LNCaP clone FGC (cell line): Measurements from ENCODE around the gene TMPRSS6.

Experiments used
- DNase-seq: peaks from one replicate; pipeline ENCODE4 v3.0.0-alpha.2; 2011; ENCODE audit warnings: low read depth
- H3K4me3 ChIP-seq: 2 replicates; pipeline ENCODE4 v1.5.1; 2011; ENCODE audit warnings: mild to moderate bottlenecking, low read depth, low read length, control low read depth
- CTCF ChIP-seq: IDR thresholded peaks from 2 replicates; pipeline ENCODE4 v1.5.1; 2012; ENCODE audit warnings: mild to moderate bottlenecking; ENCODE audit not compliant: control insufficient read depth, insufficient read depth; ENCODE audit errors: extremely low read depth

The TMPRSS6 gene

GRCh38 chr22:37146507-37147180, 37.1 kb upstream of the TMPRSS6 start:
- TF ChIP-seq CTCF: no peak
- no peak for DNase-seq
- no peak overlapping the region for H3K4me3 ChIP-seq

GRCh38 chr22:37146051-37146385, 36.5 kb upstream of the TMPRSS6 start:
- no peak for TF ChIP-seq CTCF
- no peak for DNase-seq
- H3K4me3 ChIP-seq: no peak overlapping the region

GRCh38 chr22:37145180-37146050, 35.9 kb upstream of the TMPRSS6 start:
- H3K4me3 ChIP-seq: no peak overlapping the region
- TF ChIP-seq CTCF: no peak
- DNase-seq: no peak

GRCh38 chr22:37144180-37144554, 34.7 kb upstream of the TMPRSS6 start:
- no peak for TF ChIP-seq CTCF
- DNase-seq: no peak
- H3K4me3 ChIP-seq: no peak overlapping the region

GRCh38 chr22:37141971-37142370, 32.5 kb upstream of the TMPRSS6 start:
- DNase-seq: no peak
- TF ChIP-seq CTCF: no peak
- no peak overlapping the region for H3K4me3 ChIP-seq

- DNase-seq: no peak
Observed at GRCh38 chr22:37141476-37141875, 32.0 kb upstream of the TMPRSS6 start.

More at GRCh38 chr22:37141476-37141875, 32.0 kb upstream of the TMPRSS6 start:
- TF ChIP-seq CTCF: no peak
- H3K4me3 ChIP-seq: no peak overlapping the region
